Activated CD4-positive, alpha-beta T cell treated with anti-CD3 and anti-CD28 coated beads, Interleukin-2, amount 50 U/mL, for 16 hours (primary cell): Measurements from ENCODE around the gene PPIA.

Source experiments
- DNase-seq: peaks from one replicate; pipeline ENCODE4 v3.0.0-alpha.2; 2020

The PPIA gene

DNA sequence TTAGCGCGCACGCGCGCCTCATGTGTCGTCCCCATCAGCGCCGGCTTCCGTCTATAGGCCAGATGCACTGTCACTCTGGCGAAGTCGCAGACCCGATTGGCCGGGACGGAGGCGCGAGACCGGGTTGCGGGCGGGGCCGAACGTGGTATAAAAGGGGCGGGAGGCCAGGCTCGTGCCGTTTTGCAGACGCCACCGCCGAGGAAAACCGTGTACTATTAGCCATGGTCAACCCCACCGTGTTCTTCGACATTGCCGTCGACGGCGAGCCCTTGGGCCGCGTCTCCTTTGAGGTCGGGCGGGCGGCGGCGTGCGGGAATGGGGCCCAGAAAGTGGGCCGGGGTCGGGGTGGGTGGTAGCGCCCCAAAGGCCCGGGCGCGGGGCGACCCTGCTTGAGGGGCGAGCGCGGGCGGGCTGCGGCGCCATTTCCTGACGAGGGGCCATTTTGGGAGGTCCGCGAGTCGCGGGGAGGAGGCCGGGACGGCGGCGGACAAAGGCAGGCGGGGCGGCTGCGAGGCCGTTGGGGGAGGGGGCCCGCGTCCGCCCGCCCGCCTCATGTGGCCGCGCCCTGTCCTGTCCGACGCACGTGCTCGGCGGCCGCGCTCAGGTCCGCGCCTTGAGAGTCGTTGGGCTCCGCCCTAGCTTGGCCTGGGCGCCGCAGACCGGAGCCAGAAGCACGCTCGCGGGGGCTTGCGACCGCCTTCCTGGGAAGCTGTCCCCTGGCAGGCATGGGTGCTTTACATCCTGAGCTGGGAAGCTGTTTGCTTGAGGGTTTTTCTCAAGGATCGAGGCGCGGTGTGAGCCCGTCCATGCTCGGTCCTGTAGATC lies at the start of gene PPIA:
Gene PPIA (plus strand): TSS at position 178 of the 825 bp plus-strand sequence. CDS start 44 bp downstream, at position 222.
- peak; percentile 99 for DNase-seq

DNA sequence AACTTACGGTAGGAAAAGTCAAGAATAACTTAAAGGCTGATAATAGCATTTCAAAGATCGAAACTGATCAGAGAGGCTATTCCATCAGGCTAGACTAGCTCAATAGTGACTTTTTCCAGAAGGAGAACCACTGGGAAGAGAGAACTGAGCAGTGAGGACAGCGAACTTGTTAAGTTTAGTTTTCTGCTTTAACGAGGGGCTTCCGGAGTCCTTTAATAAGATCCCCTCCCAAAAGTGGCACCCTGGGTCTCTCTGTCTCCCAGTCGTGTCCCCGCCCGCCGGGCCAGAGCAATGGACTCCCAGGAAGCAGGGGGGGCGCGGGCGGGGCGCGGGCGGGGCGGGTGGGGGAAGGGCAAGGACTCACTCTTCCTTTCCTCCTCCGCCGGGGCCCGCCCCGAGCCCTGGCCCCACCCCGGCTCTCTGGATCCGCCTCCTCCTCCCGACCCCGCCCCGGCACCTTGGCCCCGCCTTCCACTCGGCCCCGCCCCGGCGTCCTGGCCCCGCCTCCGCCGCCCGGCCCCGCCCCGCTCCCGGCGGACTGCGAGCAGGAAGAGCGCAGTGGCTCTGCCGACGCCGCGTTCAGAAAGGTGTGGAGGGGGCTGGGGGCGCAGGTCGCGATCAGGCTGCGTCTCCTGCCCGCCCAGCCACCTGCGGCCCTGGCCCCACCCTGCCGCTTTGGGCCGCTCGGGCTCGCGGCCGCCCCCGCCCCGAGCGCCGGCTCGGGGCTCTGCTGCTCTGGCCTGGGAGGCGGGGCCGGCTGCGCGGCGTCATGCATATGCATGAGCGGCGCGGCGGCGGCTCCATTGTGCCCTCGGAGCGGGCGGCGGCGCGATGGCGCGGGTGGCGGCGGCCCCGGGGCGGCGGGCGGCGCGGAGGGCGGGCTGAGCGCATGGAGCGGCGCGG lies 48.2 kb upstream of the PPIA start, which contains the start of gene ZMIZ2:
Gene ZMIZ2 (plus strand): TSS at position 803 of the 903 bp plus-strand sequence. CDS start 7,403 bp downstream, outside the sequence.
- DNase-seq = peak; percentile 95

DNA sequence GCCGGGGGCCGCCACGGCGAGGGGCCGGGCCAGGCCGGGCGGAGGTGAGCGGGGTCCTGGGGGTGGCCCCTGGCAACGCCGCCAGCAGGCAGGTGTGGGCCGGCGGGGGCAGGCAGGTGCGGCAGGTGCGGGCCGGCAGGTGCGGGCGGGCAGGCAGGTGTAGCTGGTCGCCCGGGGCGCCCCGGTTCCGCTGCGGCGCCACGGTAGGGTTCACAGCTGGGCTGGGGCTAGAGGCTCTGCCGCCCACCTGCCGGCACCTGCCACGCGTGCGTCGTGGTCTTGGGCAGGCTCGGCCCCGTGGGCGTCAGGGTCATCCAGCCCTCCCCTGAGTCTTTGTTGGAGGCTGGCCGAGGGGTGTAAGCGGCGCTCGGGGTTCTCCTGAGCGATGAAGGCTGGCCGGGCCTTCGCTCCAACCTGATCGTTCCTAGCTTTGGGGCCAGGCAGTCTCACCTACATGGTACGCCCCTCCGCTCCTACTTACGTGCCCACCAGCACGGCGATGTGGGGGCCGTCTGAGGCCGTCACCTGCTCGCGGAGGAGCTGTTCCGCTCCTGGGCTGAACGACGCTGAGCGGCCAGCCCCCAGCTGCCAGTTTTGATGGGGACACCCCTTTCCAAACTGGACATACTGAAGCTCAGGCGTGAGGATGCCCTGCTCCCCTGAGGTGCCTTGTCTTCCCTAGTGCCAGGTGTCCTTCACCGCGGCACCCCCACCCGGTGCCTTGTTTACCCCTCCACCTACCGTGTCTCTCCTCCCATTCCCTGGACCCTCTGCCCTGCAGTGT lies 47.3 kb upstream of the PPIA start:
- no peak for DNase-seq

DNA sequence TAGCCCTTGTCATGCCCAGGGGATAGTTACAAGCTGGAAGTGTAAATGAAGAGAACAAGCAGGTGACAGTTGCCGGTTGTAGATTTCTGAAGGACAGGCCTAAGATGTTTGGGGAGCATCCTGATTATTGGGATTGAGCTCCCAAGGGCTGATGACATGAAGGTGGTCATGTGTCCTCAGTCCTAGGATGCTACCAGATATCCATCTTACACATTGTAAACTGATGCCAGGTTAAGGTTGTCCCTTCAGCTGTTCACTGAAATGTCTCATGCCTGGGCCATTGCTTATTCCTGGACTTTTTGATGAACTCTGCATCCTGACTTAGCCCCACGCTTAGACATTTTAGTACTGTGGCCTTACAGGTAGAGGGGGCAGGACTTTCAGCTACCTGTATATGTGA lies 46.5 kb upstream of the PPIA start:
- no peak for DNase-seq

DNA sequence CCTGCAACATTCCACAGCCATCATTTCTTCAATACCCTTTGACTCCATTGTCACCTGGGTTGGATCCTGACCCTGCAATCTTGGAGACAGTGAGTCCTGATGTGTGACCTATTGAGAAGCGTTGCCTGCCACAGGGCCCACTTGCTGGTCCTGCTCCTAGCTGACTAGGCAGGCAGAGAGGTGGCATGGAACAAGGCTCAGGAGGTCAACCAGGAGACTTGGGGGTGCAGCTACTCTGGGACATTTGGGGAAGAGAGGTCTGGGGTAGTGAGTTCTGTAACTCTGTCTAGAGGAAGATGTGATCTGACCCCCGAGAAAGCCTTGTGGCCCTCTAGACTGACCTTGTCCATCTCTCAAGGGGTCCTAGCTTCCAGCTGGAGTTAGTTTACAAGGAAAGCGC lies 46.1 kb upstream of the PPIA start:
- no peak for DNase-seq

DNA sequence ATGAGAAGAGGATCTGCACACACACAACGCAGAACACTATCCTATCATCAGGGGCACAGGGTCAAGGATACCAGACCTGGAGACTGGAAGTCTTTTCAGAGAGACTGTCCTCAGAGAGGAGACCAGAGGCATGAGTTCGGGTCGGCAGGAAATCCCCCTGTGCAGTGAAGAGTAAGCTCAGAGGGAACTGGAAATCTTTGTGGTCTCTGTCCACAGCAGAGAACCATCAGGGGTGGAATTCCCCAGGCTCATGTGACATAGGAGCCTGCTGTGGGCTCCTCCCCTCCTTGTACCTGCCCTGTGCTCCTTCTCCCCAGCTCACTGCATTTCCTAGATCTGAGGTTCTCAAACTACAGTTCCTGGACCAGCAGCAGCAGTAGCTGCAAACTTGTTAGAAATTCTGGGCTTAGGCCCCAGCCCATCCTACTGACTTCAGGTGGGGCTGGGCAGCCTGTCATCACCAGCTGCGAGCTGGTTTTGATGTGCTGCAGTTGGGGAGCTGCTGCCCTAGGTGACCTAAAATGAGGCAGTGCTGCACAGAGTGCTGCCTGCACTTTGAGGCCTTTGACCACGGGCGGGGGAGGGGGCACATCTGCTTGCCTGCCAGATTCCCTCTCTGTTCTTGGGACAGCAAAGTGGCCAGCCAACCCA lies 45.4 kb upstream of the PPIA start:
- peak; percentile 71 for DNase-seq

DNA sequence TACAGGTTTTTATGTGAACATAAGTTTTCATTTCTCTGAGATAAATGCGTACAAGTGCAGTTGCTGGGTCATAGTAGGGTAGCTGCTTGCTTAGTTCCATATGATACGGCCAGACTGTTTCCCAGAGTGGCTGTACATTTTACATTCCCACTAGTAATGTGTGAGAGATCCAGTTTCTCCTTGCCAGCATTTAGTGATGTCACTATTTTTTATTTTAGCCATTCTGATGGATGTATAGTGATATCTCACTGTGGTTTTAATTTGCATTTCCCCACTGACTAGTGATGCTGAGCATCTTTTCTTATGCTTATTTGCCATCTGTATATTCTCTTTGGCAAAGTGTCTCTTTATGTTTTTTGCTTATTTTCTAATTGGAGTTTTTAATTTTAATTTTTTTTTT lies 43.7 kb upstream of the PPIA start:
- no peak for DNase-seq

DNA sequence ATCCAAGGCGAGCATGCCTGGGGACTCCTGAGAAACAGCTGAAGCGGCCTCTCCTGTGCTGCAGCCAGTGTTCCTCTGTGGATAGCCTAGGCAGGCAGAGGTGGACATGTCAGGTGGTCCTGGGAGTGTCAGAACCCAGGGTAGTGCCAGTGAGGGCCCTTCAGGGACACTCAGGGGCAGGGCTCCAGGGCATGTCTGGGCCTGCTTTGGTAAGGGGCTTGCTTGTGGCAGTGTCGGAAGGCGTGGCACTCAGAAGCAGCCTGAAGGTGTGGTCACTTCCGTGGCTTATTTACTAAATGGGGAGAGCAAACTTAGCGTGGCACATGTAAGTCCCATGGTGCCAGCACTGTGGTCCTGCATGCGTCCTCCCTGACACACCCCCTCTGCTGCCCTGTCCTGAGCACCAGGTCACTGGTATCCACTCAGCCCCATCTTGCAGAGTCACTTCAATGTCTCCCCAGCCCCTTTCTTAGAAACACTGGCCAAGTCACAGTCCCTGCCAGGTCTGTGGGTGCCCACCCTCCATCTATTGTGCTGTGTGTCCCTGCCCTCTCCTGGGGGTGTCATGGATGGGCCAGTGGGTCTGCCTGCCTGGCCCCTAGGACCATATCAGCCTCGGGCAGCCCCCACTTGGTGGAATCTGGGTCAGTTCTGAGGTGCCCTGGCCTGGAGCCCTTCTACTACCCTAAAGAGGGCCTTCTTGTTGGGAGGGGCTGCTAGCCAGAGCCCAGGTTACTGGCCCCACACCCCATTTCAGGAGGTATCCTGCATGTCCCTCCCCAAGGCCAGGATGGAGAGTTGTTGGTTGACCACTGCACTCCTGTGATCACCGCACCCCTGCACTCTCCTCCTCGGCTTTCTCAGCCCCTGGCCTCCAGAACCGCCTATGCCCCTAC lies 41.4 kb upstream of the PPIA start:
- no peak for DNase-seq

DNA sequence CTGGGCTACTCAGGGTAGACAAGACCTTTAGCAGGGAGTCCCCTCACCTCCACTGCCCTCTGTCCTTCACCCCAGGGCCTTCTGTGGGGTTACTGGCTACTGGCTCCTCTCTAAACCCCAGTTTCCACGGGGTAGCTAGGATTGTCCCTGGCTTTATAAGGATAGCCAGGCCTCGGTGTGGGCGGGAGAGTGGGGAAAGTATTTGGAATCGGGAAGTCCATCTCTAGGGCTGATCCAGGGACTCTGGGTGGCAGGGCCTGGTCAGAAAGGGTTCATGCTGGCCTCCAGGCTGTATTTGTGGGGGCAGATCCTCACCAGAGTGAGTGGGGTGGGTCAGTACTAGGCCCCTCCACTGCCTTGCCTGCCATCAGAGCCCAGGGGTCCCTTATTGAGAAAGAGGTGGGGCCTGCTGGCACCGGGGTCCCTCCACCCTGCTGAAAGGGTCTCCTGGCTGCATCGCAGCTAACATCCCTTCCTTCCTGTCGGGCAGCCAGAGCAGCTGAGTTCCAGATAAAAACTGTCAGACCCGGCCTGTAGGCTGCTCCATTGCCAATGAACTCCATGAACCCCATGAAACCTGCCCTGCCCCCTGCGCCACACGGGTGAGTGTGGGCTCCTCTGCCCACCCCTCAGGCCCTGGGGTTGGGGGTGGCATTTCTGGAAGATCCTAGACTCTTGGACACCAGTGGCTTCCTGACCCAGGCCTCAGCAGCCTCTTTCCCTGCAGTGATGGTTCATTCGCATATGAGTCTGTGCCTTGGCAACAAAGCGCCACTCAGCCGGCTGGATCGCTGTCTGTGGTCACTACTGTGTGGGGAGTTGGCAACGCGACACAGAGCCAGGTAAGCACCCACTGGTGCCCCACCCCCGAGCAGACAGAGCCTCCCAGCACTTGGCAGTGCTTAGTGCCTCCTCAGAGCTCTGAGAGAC lies 40.5 kb upstream of the PPIA start:
- DNase-seq = no peak

DNA sequence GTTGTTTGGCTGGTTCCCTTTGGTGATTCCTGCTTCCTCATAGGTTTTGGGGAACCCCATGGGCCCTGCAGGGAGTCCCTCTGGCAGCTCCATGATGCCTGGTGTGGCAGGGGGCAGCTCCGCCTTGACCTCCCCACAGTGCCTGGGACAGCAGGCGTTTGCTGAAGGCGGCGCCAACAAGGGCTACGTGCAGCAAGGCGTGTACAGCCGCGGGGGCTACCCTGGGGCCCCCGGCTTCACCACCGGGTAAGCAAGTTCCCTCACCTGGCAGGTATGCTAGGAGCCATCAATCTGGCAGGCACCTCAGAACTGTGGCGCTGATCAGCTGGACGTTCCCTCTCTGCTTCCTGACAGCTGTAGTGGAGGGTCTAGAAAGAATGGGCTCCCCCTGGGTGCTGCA lies 39.6 kb upstream of the PPIA start:
- DNase-seq = no peak

DNA sequence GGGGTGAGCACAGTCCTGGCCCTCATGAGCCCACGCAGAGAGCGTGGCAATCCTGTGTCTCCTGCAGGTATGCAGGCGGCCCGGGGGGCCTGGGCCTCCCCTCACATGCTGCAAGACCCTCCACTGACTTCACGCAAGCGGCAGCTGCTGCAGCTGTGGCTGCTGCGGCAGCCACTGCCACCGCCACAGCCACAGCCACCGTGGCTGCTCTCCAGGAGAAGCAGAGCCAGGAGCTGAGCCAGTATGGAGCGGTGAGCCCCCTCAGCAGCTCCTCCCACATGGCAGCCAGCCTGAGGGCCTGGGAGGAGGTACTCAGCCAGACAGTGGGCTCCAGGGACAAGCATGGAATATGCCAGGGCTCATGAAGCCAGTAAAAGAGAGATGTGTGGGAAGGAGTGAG lies 39.2 kb upstream of the PPIA start:
- DNase-seq = no peak

DNA sequence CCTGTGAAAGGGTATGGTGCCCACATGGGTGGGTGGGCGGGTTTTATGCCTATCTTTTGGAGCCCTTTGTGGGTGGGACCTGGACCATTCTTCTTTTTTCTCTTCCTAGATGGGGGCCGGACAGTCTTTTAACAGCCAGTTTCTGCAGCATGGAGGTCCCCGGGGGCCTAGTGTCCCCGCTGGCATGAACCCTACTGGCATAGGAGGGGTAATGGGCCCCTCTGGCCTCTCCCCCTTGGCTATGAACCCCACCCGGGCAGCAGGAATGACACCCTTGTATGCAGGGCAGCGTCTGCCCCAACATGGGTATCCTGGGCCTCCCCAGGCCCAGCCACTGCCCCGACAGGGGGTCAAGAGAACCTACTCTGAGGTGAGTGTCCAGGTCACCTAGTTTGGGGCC lies 38.7 kb upstream of the PPIA start:
- DNase-seq = no peak

DNA sequence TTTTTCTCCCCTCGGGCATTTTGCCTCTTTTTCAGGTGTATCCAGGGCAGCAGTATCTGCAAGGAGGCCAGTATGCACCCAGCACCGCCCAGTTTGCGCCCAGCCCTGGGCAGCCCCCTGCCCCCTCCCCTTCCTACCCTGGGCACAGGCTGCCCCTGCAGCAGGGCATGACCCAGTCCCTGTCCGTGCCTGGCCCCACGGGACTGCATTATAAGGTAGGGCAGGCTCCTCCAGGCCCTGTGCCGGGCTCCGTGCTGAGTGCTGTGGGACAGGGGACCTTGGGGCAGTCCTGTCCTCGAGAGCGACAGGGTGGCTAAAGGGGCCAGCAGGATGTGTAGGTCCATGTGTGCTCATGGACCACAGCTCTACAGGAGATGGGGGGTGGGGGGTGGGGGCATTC lies 37.2 kb upstream of the PPIA start:
- no peak for DNase-seq

DNA sequence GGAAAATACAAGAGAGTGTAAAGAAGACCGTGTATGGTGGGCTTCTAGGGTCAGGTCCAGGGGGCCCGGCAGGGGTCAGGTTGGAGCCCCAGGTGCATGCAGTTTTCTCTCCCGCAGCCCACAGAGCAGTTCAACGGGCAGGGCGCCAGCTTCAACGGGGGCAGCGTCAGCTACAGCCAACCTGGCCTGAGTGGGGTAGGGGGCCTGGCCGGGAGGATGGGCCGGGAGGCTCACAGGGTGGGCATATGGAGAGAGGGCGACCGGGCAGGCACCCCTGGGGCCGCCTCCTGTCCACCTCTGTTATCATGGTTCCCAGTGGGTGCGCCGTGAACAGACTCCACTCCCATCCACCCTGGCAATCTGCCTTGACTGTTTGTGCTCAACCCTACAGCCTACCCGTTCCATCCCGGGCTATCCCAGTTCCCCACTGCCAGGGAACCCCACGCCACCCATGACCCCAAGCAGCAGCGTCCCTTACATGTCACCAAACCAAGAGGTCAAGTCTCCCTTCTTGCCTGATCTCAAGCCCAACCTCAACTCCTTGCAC lies 36.4 kb upstream of the PPIA start:
- no peak for DNase-seq

DNA sequence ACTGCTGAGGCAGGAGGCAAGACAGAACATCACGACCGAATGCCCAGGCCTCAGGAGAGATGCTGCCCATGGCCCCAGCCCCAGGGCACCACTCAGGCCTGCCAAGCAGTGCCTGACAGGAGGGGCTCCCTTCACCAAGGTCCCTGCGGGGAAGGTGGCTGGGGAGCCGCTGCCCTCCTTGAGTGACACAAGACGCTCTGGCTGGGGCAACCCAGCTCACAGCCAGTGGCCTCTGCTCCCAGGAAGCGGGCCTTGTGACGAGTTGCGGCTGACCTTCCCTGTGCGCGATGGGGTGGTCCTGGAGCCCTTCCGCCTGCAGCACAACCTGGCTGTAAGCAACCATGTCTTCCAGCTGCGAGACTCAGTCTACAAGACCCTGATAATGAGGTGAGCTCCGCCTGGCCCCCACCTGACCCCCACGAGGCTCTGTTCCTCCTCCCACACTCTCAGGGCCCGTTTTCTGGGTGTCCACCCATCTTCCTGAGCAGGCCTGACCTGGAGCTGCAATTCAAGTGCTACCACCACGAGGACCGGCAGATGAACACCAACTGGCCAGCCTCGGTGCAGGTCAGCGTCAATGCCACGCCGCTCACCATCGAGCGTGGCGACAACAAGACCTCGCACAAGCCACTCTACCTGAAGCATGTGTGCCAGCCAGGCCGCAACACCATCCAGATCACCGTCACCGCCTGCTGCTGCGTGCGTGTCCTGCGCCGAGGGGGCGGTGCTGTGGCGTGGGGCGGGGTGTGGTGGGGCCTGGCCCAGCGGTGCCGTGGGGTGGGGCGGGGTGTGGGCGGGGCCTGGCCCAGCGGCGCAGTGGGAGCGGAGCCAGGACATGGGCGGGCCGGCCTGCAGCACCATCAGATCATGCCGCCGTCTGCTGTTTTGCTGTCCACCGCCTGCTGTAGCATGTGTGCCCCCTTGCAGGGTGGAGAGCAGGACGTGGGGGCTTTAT lies 35.0 kb upstream of the PPIA start:
- no peak for DNase-seq

DNA sequence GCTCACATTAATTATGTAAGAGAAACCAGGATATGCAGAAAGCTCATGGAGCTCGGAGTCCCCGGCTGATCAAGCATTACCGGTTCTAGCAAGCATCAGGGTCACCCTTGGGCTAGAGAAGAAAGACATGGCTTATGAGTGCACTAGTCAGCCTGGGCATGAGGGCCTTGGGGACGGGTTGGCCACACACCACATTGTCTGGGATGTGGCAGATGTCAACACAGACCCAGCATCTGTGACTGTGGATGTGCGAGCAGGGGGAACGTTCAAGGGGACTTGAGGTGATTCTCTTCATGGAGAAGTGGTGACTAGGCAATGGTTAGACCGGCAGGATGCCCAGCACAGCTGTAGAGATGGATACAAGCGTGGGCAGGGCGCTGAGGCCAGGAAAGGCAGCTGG lies 34.2 kb upstream of the PPIA start:
- no peak for DNase-seq

DNA sequence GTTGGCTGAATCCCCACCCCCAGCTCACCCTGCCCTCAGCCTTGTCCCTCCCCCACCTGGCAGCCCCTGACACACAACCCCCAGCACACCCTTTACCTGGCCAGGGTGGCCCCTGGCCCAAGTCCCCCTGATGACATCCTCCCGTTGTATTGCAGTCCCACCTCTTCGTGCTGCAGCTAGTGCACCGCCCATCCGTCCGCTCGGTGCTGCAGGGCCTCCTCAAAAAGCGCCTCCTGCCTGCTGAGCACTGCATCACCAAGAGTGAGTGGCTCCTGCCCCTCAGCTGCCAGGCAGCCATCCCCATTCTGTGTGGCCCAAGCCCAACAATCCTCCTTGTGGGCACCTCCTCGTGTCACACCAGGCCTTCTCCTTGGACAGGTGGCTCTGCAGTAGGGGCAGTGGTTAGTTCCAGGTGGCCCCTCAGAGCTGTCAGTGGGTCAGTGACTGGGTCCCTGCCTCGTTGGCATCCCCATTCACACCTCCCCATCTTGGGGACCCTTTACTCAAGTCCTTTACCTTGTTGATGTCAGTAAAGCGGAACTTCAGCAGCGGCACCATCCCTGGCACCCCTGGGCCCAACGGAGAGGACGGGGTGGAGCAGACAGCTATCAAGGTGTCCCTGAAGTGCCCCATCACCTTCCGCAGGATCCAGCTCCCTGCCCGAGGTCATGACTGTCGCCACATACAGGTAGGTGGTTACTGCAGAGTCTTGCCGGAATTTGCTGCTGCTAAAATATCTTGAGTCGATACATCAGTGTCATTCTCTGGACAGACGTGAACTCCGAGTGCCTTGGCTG lies 33.6 kb upstream of the PPIA start:
- DNase-seq = no peak

DNA sequence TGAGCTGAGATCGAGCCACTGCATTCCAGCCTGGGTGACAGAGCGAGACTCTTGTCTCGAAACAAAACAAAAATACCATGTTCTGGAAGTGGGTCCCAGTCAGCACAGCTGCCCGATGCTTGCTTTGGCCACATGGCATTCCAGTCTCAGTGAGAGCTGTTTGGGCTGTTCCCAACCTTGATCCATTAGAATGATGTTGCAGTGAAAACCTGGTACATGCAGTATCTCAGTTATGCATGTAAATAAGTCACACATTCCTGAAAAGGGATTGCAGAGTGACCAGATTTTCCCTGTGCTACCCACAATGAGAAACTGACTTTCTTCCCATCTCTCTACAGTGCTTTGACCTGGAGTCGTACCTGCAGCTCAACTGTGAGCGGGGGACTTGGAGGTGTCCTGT lies 32.4 kb upstream of the PPIA start:
- DNase-seq = no peak
